Right lobe of liver (tissue), 6 donors: ENCODE data around the gene ATP13A3. TPM values are rescaled to one million over a fixed set of nuclear protein-coding genes. Genes with fewer than 3 reads are reported as not detected.
A peak's percentile ranks its signal among the peaks of the same experiment; 100 is the strongest.
"Not testable (repeated sequence)": the region's sequence is repeated elsewhere in the genome, so short reads cannot be mapped to it uniquely, and the experiment has no call there.

Experiments used
- ATAC-seq, 4 donors: fragments of 200-7000 bp; cut with Tn5 transposase; one replicate each; pipeline ENCODE4 v1.9.1; 2020; ENCODE audit warnings: mild to moderate bottlenecking in 4 of 4, moderate library complexity in 4 of 4
- DNase-seq, 3 donors: peaks; one replicate each; pipeline ENCODE4 v3.0.0-alpha.2; 2020
- H3K27ac ChIP-seq, 3 donors: fragments of 200-600 bp; one replicate each; pipeline ENCODE4 v1.8.0; 2022
- H3K27me3 ChIP-seq, 2 donors: fragments of 200-600 bp; one replicate each; pipeline ENCODE4 v1.8.0; 2022
- H3K36me3 ChIP-seq, 4 donors: fragments of 200-600 bp; sonication (generic) in 1 of 4; one replicate each; pipeline versions ENCODE4 v1.5.1 to v1.8.0; 2017 to 2022; ENCODE audit warnings: control low read depth in 1 of 4
- H3K4me1 ChIP-seq, 4 donors: fragments of 200-600 bp; sonication (generic) in 1 of 4; one replicate each; pipeline versions ENCODE4 v1.5.1 to v1.8.0; 2017 to 2022; ENCODE audit warnings: control low read depth in 1 of 4
- H3K4me3 ChIP-seq, 3 donors: fragments of 200-600 bp; one replicate each; pipeline ENCODE4 v1.8.0; 2022
- H3K9me3 ChIP-seq, 4 donors: fragments of 200-600 bp; sonication (generic) in 1 of 4; one replicate each; pipeline versions ENCODE4 v1.5.1 to v1.8.0; 2017 to 2022; ENCODE audit warnings: control low read depth in 1 of 4
- CTCF ChIP-seq, 4 donors: fragments of 200-600 bp in 3 of 4; fragments of 450-650 bp in 1 of 4; IDR thresholded peaks; one replicate each; pipeline versions ENCODE4 v1.5.1 to v1.8.0; 2016 to 2022; ENCODE audit warnings: antibody characterized with exemption in 4 of 4, mild to moderate bottlenecking in 2 of 4
- POLR2A ChIP-seq: fragments of 450-650 bp; IDR thresholded peaks from one replicate; pipeline ENCODE4 v1.6.1; 2017; ENCODE audit warnings: antibody characterized with exemption, mild to moderate bottlenecking
- WGBS: methylation state at CpG from one replicate; pipeline ENCODE4 v1.1.6; 2018; ENCODE audit warnings: low coverage, low lambda C conversion rate; ENCODE audit not compliant: insufficient coverage; ENCODE audit errors: missing lambda C conversion rate; 5-methylcytosine and 5-hydroxymethylcytosine counted together
- intact Hi-C, 2 donors: fragments of 100-400 bp; cut with DNase I; formaldehyde crosslinking; loops; one replicate each; pipeline versions ENCODE4 v1.11.2 to v1.14.1; 2022
- total RNA-seq, 6 experiments: library from RNA; depleted of rRNA in 2 of 6; stranded (reverse); fragments of >200 nt in 2 of 6; fragmentation: NEBNext Ultra II Directional in 3 of 6; extraction: Animal tissue kit (Norgen Biotek cat#: 25700) in 3 of 6; gene quantifications; one replicate each; pipeline versions ENCODE4 v1.1.0 to v1.2.4, GENCODE V29; 2016 to 2023
- donor health status: DM: no; HTN: yes; CAD: no.
- donor health status: DM: no; HTN: no; CAD: no.
- donor health status: DM: no; HTN: no; CAD: no.
- donor health status: DM: no; HTN: yes; CAD: no.
- donor health status: DM: no; HTN: yes; CAD: no.

The ATP13A3 gene
- total RNA-seq, 6 experiments from 2014 or later: 109 to 172 (median 145) TPM

GRCh38 chr3:194526164-194526563 is 39.4 kb upstream of the ATP13A3 start:
- Histone ChIP-seq H3K4me3 (no peak overlapping the region), H3K9me3 (no peaks in the 10 kb centered on the region), H3K4me1 (peaks cover 0 to 17% (median 8%) of the 10 kb centered on the region in 4 donors), H3K27ac (no peak overlapping the region), H3K27me3 (no peaks in the 10 kb centered on the region), H3K36me3 (no peaks in the 10 kb centered on the region)
- DNase-seq: no peak
- TF ChIP-seq POLR2A (no peak), CTCF (IDR thresholded peaks at IDR 0.05) (no peak)
- 80% methylated on average over 4 of the region's 4 CpGs for WGBS
- ATAC-seq: no peak
- intact Hi-C loops: no loop called here

- no peak for DNase-seq
- H3K27ac ChIP-seq: peak overlapping the region; percentile 6 to 43 (median 20)
- WGBS: 11% methylated on average over 4 of the region's 4 CpGs
Observed at GRCh38 chr3:194522579-194523046, 35.8 kb upstream of the ATP13A3 start.

GRCh38 chr3:194521510-194522260 is 34.9 kb upstream of the ATP13A3 start:
- H3K9me3 ChIP-seq: no peaks in the 10 kb centered on the region
- peak overlapping the region; percentile 20 to 60 (median 25) for H3K27ac ChIP-seq
- H3K27me3 ChIP-seq: no peaks in the 10 kb centered on the region
- peak in 3 of 4 donors; percentile 28 to 70 (median 39) for ATAC-seq
- 69% methylated on average over 2 of the region's 2 CpGs for WGBS
- H3K4me1 ChIP-seq: peaks cover 0 to 18% (median 8%) of the 10 kb centered on the region in 4 donors
- intact Hi-C loops: no loop called here
- H3K4me3 ChIP-seq: no peak overlapping the region
- H3K36me3 ChIP-seq: no peaks in the 10 kb centered on the region
- no peak for DNase-seq
- no peak for TF ChIP-seq CTCF (IDR thresholded peaks at IDR 0.05)
- no peak for TF ChIP-seq POLR2A

More at GRCh38 chr3:194522579-194523046, 35.8 kb upstream of the ATP13A3 start:
- intact Hi-C loops: no loop called here
- Histone ChIP-seq H3K4me1 (peaks cover 0 to 18% (median 8%) of the 10 kb centered on the region in 4 donors), H3K27me3 (no peaks in the 10 kb centered on the region), H3K4me3 (no peak overlapping the region), H3K9me3 (no peaks in the 10 kb centered on the region), H3K36me3 (no peaks in the 10 kb centered on the region)
- TF ChIP-seq CTCF (IDR thresholded peaks at IDR 0.05) (no peak), POLR2A (no peak)
- peak; percentile 69 to 88 (median 71) for ATAC-seq

- H3K4me3 ChIP-seq, DNase-seq, H3K27me3 ChIP-seq, H3K9me3 ChIP-seq, H3K27ac ChIP-seq, intact Hi-C loops, ATAC-seq, H3K36me3 ChIP-seq: not testable (repeated sequence)
- WGBS: 76% methylated on average over 4 of the region's 8 CpGs
- peaks cover 0 to 18% (median 8%) of the 10 kb centered on the region in 4 donors for H3K4me1 ChIP-seq
Observed at GRCh38 chr3:194520682-194521162, 33.9 kb upstream of the ATP13A3 start.

GRCh38 chr3:194520201-194520600 is 33.4 kb upstream of the ATP13A3 start:
- DNase-seq, H3K9me3 ChIP-seq, H3K27ac ChIP-seq, intact Hi-C loops, ATAC-seq, H3K27me3 ChIP-seq, H3K4me3 ChIP-seq, H3K36me3 ChIP-seq: not testable (repeated sequence)
- H3K4me1 ChIP-seq: peaks cover 0 to 18% (median 8%) of the 10 kb centered on the region in 4 donors
- TF ChIP-seq CTCF (IDR thresholded peaks at IDR 0.05): peak in 2 of 4 donors; percentile 19 to 26
- no CpG with 5 or more reads among the region's 5 CpGs for WGBS
